Stimulated activated naive B cell treated with anti-CD40 and anti-IgM and Interleukin-4, amounts not matched to agents 10 μg/mL and 1 μg/mL and 100 μg/mL, for 72 hours (primary cell): ENCODE data around the gene CCDC116.
"Not testable (repeated sequence)": the region's sequence is repeated elsewhere in the genome, so short reads cannot be mapped to it uniquely, and the experiment has no call there.

Experiments
- ATAC-seq, 2 donors: fragments of 150-1000 bp; cut with Tn5 transposase; replicated peaks; 2 replicates each; pipeline ENCODE4 v1.10.0; 2021; ENCODE audit warnings: moderate library complexity in 1 of 2
- DNase-seq: peaks from one replicate; pipeline ENCODE4 v3.0.0; 2021
- H3K27ac Mint-ChIP-seq: one replicate; pipeline ENCODE4 v1.8.0; 2022; ENCODE audit warnings: mild to moderate bottlenecking, mixed read lengths
- H3K27me3 Mint-ChIP-seq, 2 donors: one replicate each; pipeline ENCODE4 v1.8.0; 2022; ENCODE audit warnings: mixed read lengths in 2 of 2
- H3K36me3 Mint-ChIP-seq, 2 donors: one replicate each; pipeline ENCODE4 v1.8.0; 2022; ENCODE audit warnings: mixed read lengths in 2 of 2, mild to moderate bottlenecking in 1 of 2
- H3K4me1 Mint-ChIP-seq, 2 donors: one replicate each; pipeline ENCODE4 v1.8.0; 2022; ENCODE audit warnings: mixed read lengths in 2 of 2, mild to moderate bottlenecking in 1 of 2
- H3K4me3 Mint-ChIP-seq, 2 donors: one replicate each; pipeline ENCODE4 v1.8.0; 2022; ENCODE audit warnings: mild to moderate bottlenecking in 2 of 2, mixed read lengths in 2 of 2, moderate library complexity in 1 of 2
- H3K9me3 Mint-ChIP-seq, 2 donors: one replicate each; pipeline ENCODE4 v1.8.0; 2022; ENCODE audit warnings: mixed read lengths in 2 of 2, mild to moderate bottlenecking in 1 of 2

Gene CCDC116, protein sequence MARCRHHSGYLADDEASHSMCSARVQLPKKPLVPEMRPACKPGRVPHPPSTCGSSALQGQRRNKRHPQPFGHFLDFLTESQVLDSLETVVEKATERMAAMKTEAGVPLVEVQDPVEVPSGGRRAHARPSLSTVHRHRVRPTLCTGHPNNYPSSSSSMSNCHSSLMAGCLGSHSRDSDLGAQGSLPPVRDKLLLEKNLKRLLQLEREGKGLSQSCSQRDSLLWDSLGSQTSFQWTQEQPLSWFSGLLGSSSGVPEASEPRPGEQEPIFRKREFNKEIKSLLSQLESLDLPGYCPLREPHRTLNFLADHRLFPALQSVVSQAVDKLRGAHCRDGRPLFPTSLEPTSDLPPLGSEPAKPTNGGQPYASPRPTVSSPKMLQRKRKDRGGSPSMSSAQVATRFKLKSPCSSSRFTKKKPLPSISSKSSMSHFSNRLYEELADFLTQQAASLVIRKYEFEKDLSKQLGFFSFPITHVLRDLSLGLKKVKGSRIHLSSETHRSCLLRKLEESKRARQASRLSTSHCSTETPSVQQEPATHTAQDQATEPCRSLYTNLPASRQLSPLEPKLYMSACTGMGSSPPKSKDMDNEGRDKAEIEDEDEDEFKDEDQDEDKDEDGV

DNA sequence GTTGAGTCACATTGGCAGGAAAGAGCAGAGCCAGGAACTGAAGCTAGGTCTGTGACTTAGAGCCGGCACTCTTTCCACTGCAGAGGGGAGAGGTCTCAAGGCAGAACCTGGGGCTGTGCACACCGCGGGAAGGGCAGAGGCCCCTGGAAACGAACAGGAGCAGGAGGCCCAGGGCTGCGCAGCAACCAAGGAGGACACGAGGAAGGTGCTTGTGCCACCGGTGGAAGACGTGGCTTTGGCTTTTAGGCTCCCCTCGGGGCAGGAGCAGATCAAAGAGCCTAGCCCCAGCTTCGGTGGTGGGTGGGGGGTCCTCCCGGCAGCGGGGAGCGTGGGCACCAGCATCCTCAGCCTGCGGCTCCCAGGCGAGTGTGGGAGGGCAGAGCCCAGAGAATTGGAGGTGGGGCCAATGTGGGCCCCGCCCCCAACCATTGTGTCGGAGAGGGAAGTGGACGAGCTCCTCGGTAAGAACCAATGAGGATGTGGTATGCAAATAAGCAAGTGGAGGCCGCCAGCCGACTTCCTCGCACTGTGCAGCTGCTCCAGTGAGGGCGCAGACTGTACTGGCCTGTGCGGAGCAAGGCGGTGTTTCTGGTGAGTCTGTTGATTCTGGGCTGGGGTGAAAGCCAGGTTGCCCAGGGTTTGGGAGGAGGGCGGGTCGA, at the start of gene CCDC116:
CCDC116 (plus strand) TSS at position 524 of the 659 bp plus-strand sequence. CDS start 422 bp downstream, outside the sequence.
- H3K9me3 Mint-ChIP-seq, result peaks cover 0 to 5% of the 10 kb centered on the region in 2 donors
- no peak within 1 kb of the TSS for H3K27ac Mint-ChIP-seq
- ATAC-seq, result no peak
- DNase-seq, result no peak
- H3K36me3 Mint-ChIP-seq, result peaks cover 15% of the 10 kb centered on the region in 2 donors
- H3K27me3 Mint-ChIP-seq, result no peaks in the 10 kb centered on the region
- H3K4me3 Mint-ChIP-seq, result no peak within 1 kb of the TSS
- H3K4me1 Mint-ChIP-seq, result peaks cover 13 to 45% of the 10 kb centered on the region in 2 donors

DNA sequence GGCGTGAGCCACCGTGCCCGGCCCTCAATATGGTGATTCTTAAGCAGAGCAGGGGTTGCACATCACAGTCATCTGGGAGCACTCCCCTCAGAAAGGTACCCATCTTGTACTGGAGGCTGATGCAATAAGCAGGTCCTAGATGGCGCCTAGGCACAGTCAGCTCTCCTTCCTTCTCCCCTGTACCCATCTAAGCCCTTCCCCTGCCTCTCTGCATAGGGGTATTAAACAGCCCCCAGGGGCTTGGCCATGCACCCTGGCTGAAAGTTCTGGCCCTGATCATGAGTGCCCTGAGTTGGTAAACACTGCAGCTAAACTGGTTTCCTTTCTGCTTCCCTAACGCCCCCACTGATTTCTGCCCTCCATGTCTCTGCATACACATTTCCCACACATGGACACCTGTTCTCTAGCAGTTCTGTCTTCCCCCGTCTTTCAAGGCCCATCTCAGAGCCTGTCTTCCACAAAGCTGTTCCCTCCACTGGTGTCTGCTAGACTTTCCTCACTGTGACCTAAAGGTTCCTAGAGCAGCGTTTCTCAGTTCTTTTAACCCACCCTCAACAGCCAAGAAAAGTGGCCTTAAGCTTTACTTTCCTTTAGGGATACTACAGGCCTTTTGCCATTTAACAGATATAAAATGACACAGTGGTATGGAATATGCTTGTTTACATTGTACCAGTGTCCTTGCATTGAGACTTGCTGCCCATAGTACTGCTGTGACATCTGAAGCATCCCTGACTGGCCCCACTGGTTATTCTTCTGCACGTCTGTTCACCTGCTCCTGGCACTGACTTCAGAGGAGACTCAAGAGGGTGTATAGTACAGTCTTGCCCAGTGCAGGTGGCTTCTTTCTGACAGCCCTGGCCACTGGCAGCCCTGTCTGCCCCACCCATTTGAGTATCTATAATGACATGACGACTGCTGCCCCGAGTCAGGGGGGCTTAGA, 49.5 kb upstream of the CCDC116 start:
- ATAC-seq (no peak), DNase-seq (no peak)
- no peaks in the 10 kb centered on the region for H3K9me3 Mint-ChIP-seq
- peaks cover 9 to 24% of the 10 kb centered on the region in 2 donors for H3K36me3 Mint-ChIP-seq
- peak overlapping the region; percentile 68 for H3K27ac Mint-ChIP-seq
- no peak overlapping the region for H3K4me3 Mint-ChIP-seq
- H3K4me1 Mint-ChIP-seq, result peaks cover 33 to 66% of the 10 kb centered on the region in 2 donors
- no peaks in the 10 kb centered on the region for H3K27me3 Mint-ChIP-seq

DNA sequence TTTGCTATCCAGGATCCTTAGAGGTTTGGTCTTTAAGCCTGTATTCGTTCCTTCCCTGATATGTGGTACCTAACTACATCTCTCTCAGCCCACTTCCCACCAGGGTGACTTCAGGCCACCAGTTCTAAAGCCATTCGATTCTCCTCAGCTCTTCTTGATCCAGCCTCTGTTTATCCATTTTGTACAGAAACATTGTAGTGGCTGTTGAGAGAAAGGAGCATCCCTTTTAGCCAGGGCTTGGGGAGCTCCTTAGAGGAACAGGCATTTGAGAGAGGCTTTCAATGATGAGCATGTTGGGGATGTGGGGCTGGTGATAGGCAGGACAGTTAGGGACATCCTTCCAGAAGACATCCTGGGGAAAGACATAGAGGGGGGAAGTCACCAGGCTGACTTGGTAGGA, 47.2 kb upstream of the CCDC116 start:
- no peak overlapping the region for H3K4me3 Mint-ChIP-seq
- H3K27ac Mint-ChIP-seq, result no peak overlapping the region
- DNase-seq, result no peak
- peaks cover 6 to 22% of the 10 kb centered on the region in 2 donors for H3K36me3 Mint-ChIP-seq
- H3K4me1 Mint-ChIP-seq, result peaks cover 29 to 74% of the 10 kb centered on the region in 2 donors
- peaks cover 0 to under 1% of the 10 kb centered on the region in 2 donors for H3K9me3 Mint-ChIP-seq
- no peak for ATAC-seq
- H3K27me3 Mint-ChIP-seq, result no peaks in the 10 kb centered on the region

DNA sequence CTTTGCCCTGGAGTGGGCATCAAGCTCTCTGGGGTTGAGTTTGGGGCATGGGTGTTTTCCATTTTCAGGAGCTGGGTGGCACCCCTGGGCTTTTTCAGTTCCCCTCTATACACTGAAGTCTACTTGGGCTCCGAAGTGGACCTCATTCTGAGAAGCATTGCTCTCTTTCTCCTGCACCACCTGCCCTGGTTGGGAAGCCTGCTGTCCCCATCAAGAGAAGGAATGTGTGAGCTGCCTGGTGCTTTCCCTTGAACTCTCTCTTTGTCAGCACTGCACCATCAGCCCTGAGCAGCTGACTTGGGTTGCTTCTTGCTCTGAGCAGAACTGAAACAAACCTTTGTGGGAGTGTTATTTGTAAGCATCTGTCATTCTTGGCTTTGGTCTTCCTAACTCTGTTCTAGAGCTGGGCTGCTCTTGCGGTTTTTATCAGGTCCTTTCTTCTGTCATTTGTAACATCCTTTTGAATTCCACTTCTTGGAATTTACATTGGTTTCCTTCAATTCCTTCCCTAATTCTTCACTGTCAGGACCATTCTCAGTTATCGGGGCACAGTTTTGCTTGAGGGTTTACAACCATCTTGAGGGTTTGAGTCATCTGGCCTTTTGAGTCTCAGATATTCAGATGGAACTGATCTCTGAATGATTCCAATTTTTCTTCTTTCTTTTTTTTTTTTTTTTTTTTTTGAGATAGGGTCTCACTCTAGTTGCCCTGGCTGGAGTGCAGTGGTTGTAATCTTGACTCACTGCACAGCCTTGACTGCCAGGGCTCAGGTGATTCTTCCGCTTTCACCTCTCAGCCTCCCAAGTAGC, 44.6 kb upstream of the CCDC116 start:
- peak; percentile 67 for DNase-seq
- H3K27me3 Mint-ChIP-seq, result no peaks in the 10 kb centered on the region
- H3K27ac Mint-ChIP-seq, result peak overlapping the region; percentile 92
- H3K36me3 Mint-ChIP-seq, result peaks cover 17 to 35% of the 10 kb centered on the region in 2 donors
- peak overlapping the region; percentile 17 to 66 for H3K4me3 Mint-ChIP-seq
- peak; percentile 95 for ATAC-seq
- H3K4me1 Mint-ChIP-seq, result peaks cover 39 to 81% of the 10 kb centered on the region in 2 donors
- H3K9me3 Mint-ChIP-seq, result peaks cover 0 to 3% of the 10 kb centered on the region in 2 donors

DNA sequence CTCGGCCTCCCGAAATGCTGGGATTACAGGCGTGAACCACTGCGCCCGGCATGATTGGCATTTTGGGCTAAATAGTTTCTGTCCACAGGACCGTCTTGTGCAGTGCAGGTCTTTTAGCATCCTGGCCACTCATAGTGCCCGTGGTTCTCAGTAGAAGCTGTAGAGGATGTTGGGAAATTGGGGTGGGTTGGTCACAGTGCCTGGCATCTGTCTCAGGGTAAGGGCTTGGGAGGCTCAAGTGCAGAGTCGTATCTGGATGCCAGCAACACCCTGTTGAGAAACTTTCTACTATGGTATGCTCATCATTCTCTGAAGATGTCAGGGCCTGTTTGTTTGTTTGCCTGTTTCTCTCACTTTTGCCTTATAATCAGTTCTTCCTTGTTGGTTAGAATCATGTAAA, 43.2 kb upstream of the CCDC116 start:
- Mint-ChIP-seq H3K4me1 (peaks cover 47 to 87% of the 10 kb centered on the region in 2 donors), H3K27me3 (no peaks in the 10 kb centered on the region), H3K9me3 (peaks cover 0 to 3% of the 10 kb centered on the region in 2 donors), H3K36me3 (peaks cover 30 to 43% of the 10 kb centered on the region in 2 donors), H3K4me3 (peak overlapping the region in 1 of 2 donors; percentile 17), H3K27ac (peak overlapping the region; percentile 31)
- no peak for DNase-seq
- ATAC-seq, result no peak

DNA sequence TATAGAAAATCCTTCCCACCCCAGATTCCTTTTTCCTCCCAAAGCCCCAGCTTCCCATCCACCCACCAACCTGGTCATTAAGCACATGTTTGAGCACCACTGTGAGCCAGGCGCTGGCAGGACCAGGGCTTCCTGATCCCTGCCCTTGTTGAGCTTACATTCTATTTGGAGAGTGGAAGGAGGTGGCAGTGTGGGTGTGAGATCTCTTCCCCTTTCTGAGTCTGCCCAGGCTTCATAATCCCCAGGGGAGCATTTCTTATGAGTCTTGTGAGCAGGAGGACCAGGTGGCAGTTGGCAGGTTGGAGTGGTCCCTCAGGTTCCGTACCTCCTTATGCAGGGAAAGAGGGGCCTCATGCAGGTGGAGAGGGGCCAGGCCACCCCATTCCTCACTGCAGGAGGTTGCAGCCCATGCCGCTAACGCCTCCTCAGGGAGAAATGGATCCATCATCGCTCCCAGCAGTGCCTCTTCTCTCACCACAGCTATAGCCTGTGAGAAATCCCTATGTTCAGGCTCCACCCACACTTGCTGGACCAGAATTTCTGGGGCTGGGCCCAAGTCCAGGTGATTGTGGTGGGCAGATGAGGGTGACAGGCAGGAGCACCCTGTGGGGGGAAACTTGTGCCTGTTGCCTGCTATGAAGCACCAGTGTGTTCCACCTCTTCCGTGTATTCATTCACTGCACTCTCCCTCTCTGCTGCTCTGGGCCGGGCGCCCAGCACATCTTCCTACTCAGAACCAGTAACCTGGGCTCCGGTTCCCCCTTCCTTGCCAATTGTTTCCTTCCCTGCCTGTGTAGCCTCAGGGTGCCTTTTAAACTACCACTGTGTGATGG, 41.5 kb upstream of the CCDC116 start:
- Mint-ChIP-seq H3K27me3 (no peaks in the 10 kb centered on the region), H3K4me1 (peaks cover 47 to 84% of the 10 kb centered on the region in 2 donors), H3K4me3 (peak overlapping the region; percentile 55 to 75), H3K9me3 (peaks cover 0 to 3% of the 10 kb centered on the region in 2 donors), H3K27ac (peak overlapping the region; percentile 90), H3K36me3 (peaks cover 40 to 52% of the 10 kb centered on the region in 2 donors)
- ATAC-seq (peak; percentile 33 to 54), DNase-seq (peak; percentile 29)

DNA sequence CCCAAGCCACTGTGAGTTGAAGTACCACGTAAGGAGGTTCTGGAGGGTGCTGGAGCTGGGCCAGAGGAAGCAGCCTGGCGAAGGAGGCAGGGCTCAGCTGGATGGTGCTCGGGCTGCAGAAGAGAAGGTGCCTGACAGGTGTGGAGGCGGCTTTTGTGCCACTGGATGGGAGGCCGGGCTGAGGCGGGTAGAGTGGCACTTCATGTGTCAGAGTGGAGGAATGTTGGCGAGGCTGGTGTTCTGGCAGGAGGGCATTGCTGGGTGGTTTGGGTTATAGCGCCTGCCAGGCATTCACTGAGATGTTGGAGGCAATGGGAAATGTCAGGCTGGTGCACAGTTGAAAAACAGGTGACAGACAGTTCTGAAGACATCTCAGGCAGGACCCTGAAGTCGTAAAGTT, 40.9 kb upstream of the CCDC116 start:
- Mint-ChIP-seq H3K27ac (peak overlapping the region; percentile 53), H3K4me1 (peaks cover 47 to 79% of the 10 kb centered on the region in 2 donors), H3K27me3 (no peaks in the 10 kb centered on the region), H3K36me3 (peaks cover 45 to 56% of the 10 kb centered on the region in 2 donors), H3K4me3 (peak overlapping the region in 1 of 2 donors; percentile 33), H3K9me3 (peaks cover 0 to 3% of the 10 kb centered on the region in 2 donors)
- DNase-seq (no peak), ATAC-seq (no peak)

DNA sequence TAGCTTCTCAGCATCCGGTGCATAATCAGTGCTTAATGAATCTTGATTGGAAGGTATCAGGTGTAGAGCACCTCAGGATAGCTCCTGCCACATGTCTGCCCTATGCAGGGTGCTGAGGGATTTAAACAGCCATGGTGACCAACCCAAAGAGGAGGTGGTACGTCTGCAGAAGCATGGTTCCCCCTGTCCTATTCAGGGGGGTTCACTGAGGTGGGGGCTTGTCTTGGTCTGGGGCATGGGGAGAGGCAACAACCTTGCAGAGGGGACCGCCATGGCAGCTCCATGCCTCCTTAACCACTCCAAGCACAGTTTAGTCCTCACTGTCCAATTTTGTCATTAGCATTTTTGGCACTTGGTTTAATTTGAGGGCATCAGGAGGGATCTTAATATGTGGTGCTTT, 40.1 kb upstream of the CCDC116 start:
- H3K27ac Mint-ChIP-seq, result no peak overlapping the region
- ATAC-seq, result no peak
- no peak for DNase-seq
- H3K4me3 Mint-ChIP-seq, result no peak overlapping the region
- no peaks in the 10 kb centered on the region for H3K27me3 Mint-ChIP-seq
- H3K9me3 Mint-ChIP-seq, result peaks cover 0 to 3% of the 10 kb centered on the region in 2 donors
- peaks cover 45 to 72% of the 10 kb centered on the region in 2 donors for H3K4me1 Mint-ChIP-seq
- H3K36me3 Mint-ChIP-seq, result peaks cover 46 to 59% of the 10 kb centered on the region in 2 donors

DNA sequence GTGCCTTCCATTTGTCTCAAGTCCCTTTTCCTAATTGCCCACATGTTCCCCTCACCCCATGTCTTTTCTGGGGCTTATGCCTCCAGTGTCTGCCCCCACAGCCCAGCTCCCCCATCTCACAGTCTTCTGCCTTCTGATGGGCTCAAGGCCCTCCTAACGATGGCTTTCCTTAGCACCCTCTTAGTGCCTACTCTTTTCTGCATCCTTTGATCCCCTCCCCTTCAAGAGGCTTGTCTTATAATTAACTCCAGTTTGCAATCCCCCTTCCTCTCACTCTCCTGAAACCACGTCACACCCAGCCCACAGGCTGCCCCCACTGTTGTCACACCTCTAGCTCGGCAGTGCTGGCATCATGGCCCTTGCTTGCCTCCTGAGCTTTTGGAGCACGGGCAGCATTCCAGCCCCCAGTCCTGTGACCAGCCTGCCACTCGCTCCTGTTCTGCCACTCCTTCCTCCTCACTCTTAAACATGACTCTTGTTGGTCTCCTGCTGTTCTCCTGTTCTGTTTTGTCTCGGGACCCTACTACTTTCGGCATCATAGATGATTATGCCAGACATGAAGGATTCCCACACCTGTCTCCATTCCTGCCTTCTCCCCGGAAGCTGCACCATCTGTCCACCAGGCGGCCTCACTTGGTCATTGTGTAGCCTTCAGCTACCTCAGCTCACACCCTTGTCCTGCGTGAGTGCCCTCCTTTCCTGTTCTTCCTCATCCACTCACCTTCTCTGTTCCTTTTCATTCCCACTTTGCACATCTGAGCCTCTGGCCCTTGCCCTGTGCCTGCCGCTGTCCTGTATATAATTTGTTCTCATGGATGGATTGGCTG, 38.9 kb upstream of the CCDC116 start:
- Mint-ChIP-seq H3K27me3 (no peaks in the 10 kb centered on the region), H3K4me3 (no peak overlapping the region), H3K36me3 (peaks cover 48 to 63% of the 10 kb centered on the region in 2 donors), H3K27ac (peak overlapping the region; percentile 42), H3K9me3 (peaks cover 0 to 3% of the 10 kb centered on the region in 2 donors), H3K4me1 (peaks cover 41 to 65% of the 10 kb centered on the region in 2 donors)
- DNase-seq (no peak), ATAC-seq (no peak)

DNA sequence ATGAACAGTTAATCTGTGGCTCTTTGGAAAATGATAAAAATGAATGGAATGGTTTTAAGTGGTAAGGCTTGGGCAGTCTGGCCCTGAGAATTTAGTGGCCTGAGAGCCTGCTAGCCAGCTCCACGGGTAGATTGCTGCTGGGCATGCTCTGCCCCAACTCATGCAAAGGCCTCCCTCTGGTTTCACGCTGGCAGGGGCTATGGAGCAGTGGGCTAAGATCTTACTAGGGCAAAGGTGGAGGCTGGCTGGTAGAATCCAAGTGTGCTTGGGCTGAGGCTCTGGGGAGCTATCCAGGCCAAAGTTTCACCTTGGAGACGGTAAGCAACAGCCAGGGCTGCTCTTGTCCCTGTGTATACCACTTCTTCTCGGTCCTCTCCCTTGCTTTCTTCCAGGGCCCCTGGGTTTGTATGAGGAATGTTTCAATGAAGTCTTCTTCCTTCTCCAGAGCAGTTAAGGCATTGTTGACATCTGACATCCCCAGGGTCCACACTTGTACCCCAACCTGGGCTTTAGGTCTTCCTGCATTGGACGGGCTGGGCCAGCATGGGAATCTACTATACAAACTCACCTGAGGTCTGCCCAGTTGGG, 37.6 kb upstream of the CCDC116 start:
- no peak for DNase-seq
- peaks cover 0 to 3% of the 10 kb centered on the region in 2 donors for H3K9me3 Mint-ChIP-seq
- H3K4me1 Mint-ChIP-seq, result peaks cover 46 to 64% of the 10 kb centered on the region in 2 donors
- H3K36me3 Mint-ChIP-seq, result peaks cover 59 to 65% of the 10 kb centered on the region in 2 donors
- ATAC-seq, result no peak
- no peak overlapping the region for H3K27ac Mint-ChIP-seq
- H3K27me3 Mint-ChIP-seq, result no peaks in the 10 kb centered on the region
- no peak overlapping the region for H3K4me3 Mint-ChIP-seq

DNA sequence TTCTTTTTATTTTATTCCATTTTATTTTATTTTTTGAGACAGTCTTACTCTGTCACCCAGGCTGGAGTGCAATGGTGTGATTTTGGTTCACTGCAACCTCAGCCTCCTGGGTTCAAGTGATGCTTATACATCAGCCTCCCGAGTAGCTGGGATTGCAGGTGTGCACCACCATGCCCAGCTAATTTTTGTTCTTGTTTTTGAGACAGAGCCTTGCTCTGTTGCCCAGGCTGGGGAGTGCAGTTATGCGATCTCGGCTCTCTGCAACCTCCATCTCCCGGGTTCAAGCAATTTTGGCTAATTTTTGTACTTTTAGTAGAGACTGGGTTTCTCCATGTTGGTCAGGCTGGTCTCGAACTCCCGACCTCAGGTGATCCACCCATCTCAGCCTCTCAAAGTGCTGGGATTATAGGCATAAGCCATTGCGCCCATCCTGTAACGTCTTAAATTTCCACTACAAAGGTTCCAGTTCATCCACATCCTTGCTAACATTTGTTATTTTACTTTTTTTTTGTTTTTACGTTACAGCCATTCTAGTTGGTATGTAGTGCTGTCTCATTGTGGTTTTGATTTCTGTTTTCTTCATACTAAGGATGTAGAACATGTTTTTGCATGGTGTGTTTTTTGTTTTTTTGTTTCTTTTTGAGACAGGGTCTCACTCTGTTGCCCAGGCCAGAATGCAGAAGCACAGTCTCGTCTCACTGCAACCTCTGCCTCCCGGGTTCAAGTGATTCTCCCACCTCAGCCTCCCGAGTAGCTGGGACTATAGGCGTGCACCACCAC, 36.0 kb upstream of the CCDC116 start:
- H3K36me3 Mint-ChIP-seq, result peaks cover 53 to 54% of the 10 kb centered on the region in 2 donors
- not testable (repeated sequence) for DNase-seq, H3K4me3 Mint-ChIP-seq, ATAC-seq, H3K27ac Mint-ChIP-seq, H3K27me3 Mint-ChIP-seq, H3K9me3 Mint-ChIP-seq
- H3K4me1 Mint-ChIP-seq, result peaks cover 34 to 48% of the 10 kb centered on the region in 2 donors
